PC-9 (cell line): ENCODE data around the gene THAP12. TPM values are rescaled to one million over a fixed set of nuclear protein-coding genes. Genes with fewer than 3 reads are reported as not detected.

Experiments
- BruUV-seq: library from RNA; stranded (reverse); fragments of 400-500 nt; replicated peaks from 2 replicates; lab custom pipeline; 2021; lab: Mats Ljungman, UMichigan
- CTCF ChIA-PET: fragments of 300-600 bp; sonication (Branson Sonifier 250); formaldehyde crosslinking; loops from one replicate; lab custom pipeline; 2022; ENCODE audit warnings: antibody characterized with exemption; lab: Charles Lee
- POLR2A ChIA-PET: fragments of 300-600 bp; sonication (Branson Sonifier 250); formaldehyde crosslinking; loops from one replicate; lab custom pipeline; 2022; ENCODE audit warnings: antibody characterized with exemption; ENCODE audit not compliant: unreplicated experiment; lab: Charles Lee
- DNase-seq, 2 experiments: peaks; one replicate each; pipeline versions ENCODE4 v3.0.0 to v3.0.0-alpha.2; 2015 to 2022; ENCODE audit warnings: mixed read lengths in 1 of 2
- H2AFZ ChIP-seq: fragments of 200-600 bp; sonication (generic); 2 replicates; pipeline ENCODE4 v1.8.1; 2017; ENCODE audit warnings: antibody characterized with exemption
- H3F3A ChIP-seq: fragments of 200-600 bp; sonication (generic); 2 replicates; pipeline ENCODE4 v1.8.1; 2017; ENCODE audit warnings: antibody characterized with exemption, mild to moderate bottlenecking, low read depth; ENCODE audit not compliant: insufficient read depth
- H3K27ac ChIP-seq: fragments of 200-600 bp; sonication (generic); 2 replicates; pipeline ENCODE4 v1.6.1; 2016; ENCODE audit warnings: mixed run types
- H3K27me3 ChIP-seq: fragments of 200-600 bp; sonication (generic); 2 replicates; pipeline ENCODE4 v1.6.1; 2016; ENCODE audit warnings: low read depth, mixed run types; ENCODE audit not compliant: insufficient read depth
- H3K36me3 ChIP-seq: fragments of 200-600 bp; sonication (generic); 2 replicates; pipeline ENCODE4 v1.6.1; 2016; ENCODE audit warnings: low read depth, mixed run types
- H3K4me1 ChIP-seq: fragments of 200-600 bp; sonication (generic); replicated peaks from 2 replicates; pipeline ENCODE4 v1.6.1; 2016; ENCODE audit warnings: mixed run types; ENCODE audit not compliant: insufficient read depth
- H3K4me2 ChIP-seq: fragments of 200-600 bp; sonication (generic); 2 replicates; pipeline ENCODE4 v1.6.1; 2017; ENCODE audit warnings: mixed run types
- H3K4me3 ChIP-seq: fragments of 200-600 bp; sonication (generic); 2 replicates; pipeline ENCODE4 v1.6.1; 2016; ENCODE audit warnings: mixed run types
- H3K79me2 ChIP-seq: fragments of 200-600 bp; sonication (generic); 2 replicates; pipeline ENCODE4 v1.6.1; 2017; ENCODE audit warnings: low read depth, mixed run types
- H3K9me2 ChIP-seq: fragments of 200-600 bp; sonication (generic); 2 replicates; pipeline ENCODE4 v1.8.1; 2017; ENCODE audit warnings: mild to moderate bottlenecking; ENCODE audit not compliant: insufficient read depth
- H3K9me3 ChIP-seq: fragments of 200-600 bp; sonication (generic); 2 replicates; pipeline ENCODE4 v1.8.1; 2016; ENCODE audit warnings: low read depth; ENCODE audit not compliant: insufficient read depth
- H4K20me1 ChIP-seq: fragments of 200-600 bp; sonication (generic); 2 replicates; pipeline ENCODE4 v1.8.1; 2017; ENCODE audit not compliant: insufficient read depth
- EZH2 ChIP-seq: fragments of 200-600 bp; sonication (generic); IDR thresholded peaks from 2 replicates; pipeline ENCODE4 v1.8.0; 2017; ENCODE audit warnings: antibody characterized with exemption, low read depth
- intact Hi-C: fragments of 100-400 bp; cut with micrococcal nuclease; formaldehyde crosslinking; loops from one replicate; pipeline ENCODE4 v1.10.0; 2022; ENCODE audit not compliant: unreplicated experiment
- total RNA-seq: library from RNA; stranded (reverse); gene quantifications from 2 replicates; pipeline ENCODE4 v1.2.3, GENCODE V29; 2021
- TF ChIP-seq, protein P1 (sequence below): fragments of 200-600 bp; sonication (generic); conservative IDR thresholded peaks from 2 replicates; pipeline ENCODE4 v1.6.1; 2017; ENCODE audit warnings: mixed run types, antibody characterized with exemption, mild to moderate bottlenecking, moderate library complexity

Gene THAP12
- total RNA-seq, 1 experiment from 2014 or later, result 52.3 TPM

- no peaks in the 10 kb centered on the region for H3K27me3 ChIP-seq
- no TSS peak for BruUV-seq
- no peaks in the 10 kb centered on the region for H3K4me1 ChIP-seq
- H2AFZ ChIP-seq, result no peak overlapping the region
- H4K20me1 ChIP-seq, result no peaks in the 10 kb centered on the region
- no peaks in the 10 kb centered on the region for H3K79me2 ChIP-seq
- ChIA-PET CTCF (no interaction called here), POLR2A (no interaction called here)
- H3K36me3 ChIP-seq, result no peaks in the 10 kb centered on the region
- TF ChIP-seq, protein P1, sequence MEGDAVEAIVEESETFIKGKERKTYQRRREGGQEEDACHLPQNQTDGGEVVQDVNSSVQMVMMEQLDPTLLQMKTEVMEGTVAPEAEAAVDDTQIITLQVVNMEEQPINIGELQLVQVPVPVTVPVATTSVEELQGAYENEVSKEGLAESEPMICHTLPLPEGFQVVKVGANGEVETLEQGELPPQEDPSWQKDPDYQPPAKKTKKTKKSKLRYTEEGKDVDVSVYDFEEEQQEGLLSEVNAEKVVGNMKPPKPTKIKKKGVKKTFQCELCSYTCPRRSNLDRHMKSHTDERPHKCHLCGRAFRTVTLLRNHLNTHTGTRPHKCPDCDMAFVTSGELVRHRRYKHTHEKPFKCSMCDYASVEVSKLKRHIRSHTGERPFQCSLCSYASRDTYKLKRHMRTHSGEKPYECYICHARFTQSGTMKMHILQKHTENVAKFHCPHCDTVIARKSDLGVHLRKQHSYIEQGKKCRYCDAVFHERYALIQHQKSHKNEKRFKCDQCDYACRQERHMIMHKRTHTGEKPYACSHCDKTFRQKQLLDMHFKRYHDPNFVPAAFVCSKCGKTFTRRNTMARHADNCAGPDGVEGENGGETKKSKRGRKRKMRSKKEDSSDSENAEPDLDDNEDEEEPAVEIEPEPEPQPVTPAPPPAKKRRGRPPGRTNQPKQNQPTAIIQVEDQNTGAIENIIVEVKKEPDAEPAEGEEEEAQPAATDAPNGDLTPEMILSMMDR, result no peak
- no peak for TF ChIP-seq EZH2
- no peaks in the 10 kb centered on the region for H3K9me3 ChIP-seq
- intact Hi-C loops, result no loop called here
- H3K27ac ChIP-seq, result no peak overlapping the region
- H3F3A ChIP-seq, result no peaks in the 10 kb centered on the region
- H3K4me2 ChIP-seq, result no peak overlapping the region
- H3K4me3 ChIP-seq, result no peak overlapping the region
- H3K9me2 ChIP-seq, result no peaks in the 10 kb centered on the region
- no peak for DNase-seq
Measured at GRCh38 chr11:76415073-76415472, 34.1 kb upstream of the THAP12 start.

GRCh38 chr11:76410851-76411357 lies 30.0 kb upstream of the THAP12 start:
- Histone ChIP-seq H3K4me2 (no peak overlapping the region), H3K9me2 (no peaks in the 10 kb centered on the region), H3K4me1 (no peaks in the 10 kb centered on the region), H3K79me2 (no peaks in the 10 kb centered on the region), H3K36me3 (no peaks in the 10 kb centered on the region), H3K4me3 (no peak overlapping the region), H4K20me1 (no peaks in the 10 kb centered on the region), H3K9me3 (no peaks in the 10 kb centered on the region), H3K27me3 (no peaks in the 10 kb centered on the region), H2AFZ (no peak overlapping the region), H3F3A (no peaks in the 10 kb centered on the region), H3K27ac (no peak overlapping the region)
- TF ChIP-seq, protein P1, result no peak
- no peak for TF ChIP-seq EZH2
- ChIA-PET POLR2A (no interaction called here), CTCF (no interaction called here)
- intact Hi-C loops, result no loop called here
- no peak for DNase-seq
- BruUV-seq, result no TSS peak

- ChIA-PET CTCF (no interaction called here), POLR2A (interaction anchor here (0.6 kb wide), 1 partner anchor 20 kb away, joined by 6 read pairs; no protein-coding TSS in a partner anchor)
- no peak for TF ChIP-seq EZH2
- TF ChIP-seq, protein P1, result no peak
- Histone ChIP-seq H3K9me3 (no peaks in the 10 kb centered on the region), H4K20me1 (no peaks in the 10 kb centered on the region), H3K4me2 (no peak overlapping the region), H3K27ac (no peak overlapping the region), H3K4me1 (no peaks in the 10 kb centered on the region), H3K4me3 (no peak overlapping the region), H3K9me2 (no peaks in the 10 kb centered on the region), H2AFZ (no peak overlapping the region; the same call in 1 of the 2 replicates), H3K27me3 (no peaks in the 10 kb centered on the region), H3F3A (no peaks in the 10 kb centered on the region), H3K79me2 (no peaks in the 10 kb centered on the region), H3K36me3 (no peaks in the 10 kb centered on the region)
- DNase-seq, result no peak
- BruUV-seq, result no TSS peak
- intact Hi-C loops, result no loop called here
Measured at GRCh38 chr11:76408171-76408965, 27.4 kb upstream of the THAP12 start.
